Calu3 (cell line): ENCODE measurements around the gene MMP15. TPM values are rescaled to one million over a fixed set of nuclear protein-coding genes. Genes with fewer than 3 reads are reported as not detected.

Experiments
- BruUV-seq: library from RNA; stranded (reverse); fragments of 400-500 nt; replicated peaks from 2 replicates; lab custom pipeline; 2021; lab: Mats Ljungman, UMichigan
- CTCF ChIA-PET: fragments of 300-600 bp; sonication (Branson Sonifier 250); formaldehyde crosslinking; loops from one replicate; lab custom pipeline; 2022; ENCODE audit warnings: antibody characterized with exemption; lab: Charles Lee
- DNase-seq: peaks from one replicate; pipeline ENCODE4 v3.0.0; 2022
- H3K27ac Mint-ChIP-seq: one replicate; pipeline ENCODE4 v1.8.0; 2022; ENCODE audit warnings: mixed read lengths; ENCODE audit not compliant: unreplicated experiment
- H3K27me3 Mint-ChIP-seq: one replicate; pipeline ENCODE4 v1.8.0; 2022; ENCODE audit warnings: mixed read lengths; ENCODE audit not compliant: unreplicated experiment
- H3K36me3 Mint-ChIP-seq: one replicate; pipeline ENCODE4 v1.8.0; 2022; ENCODE audit warnings: mild to moderate bottlenecking, moderate library complexity, mixed read lengths; ENCODE audit not compliant: insufficient read depth, unreplicated experiment
- H3K4me1 Mint-ChIP-seq: one replicate; pipeline ENCODE4 v1.8.0; 2022; ENCODE audit warnings: mild to moderate bottlenecking, low read depth, mixed read lengths; ENCODE audit not compliant: unreplicated experiment
- H3K4me3 Mint-ChIP-seq: one replicate; pipeline ENCODE4 v1.8.0; 2022; ENCODE audit warnings: mild to moderate bottlenecking, low read depth, moderate library complexity, mixed read lengths; ENCODE audit not compliant: unreplicated experiment
- H3K9me3 Mint-ChIP-seq: one replicate; pipeline ENCODE4 v1.8.0; 2022; ENCODE audit warnings: low read depth, mixed read lengths; ENCODE audit not compliant: unreplicated experiment
- CTCF ChIP-seq: fragments of 200-600 bp; IDR thresholded peaks from one replicate; pipeline ENCODE4 v1.8.0; 2022; ENCODE audit warnings: antibody characterized with exemption; ENCODE audit not compliant: unreplicated experiment
- intact Hi-C: fragments of 100-400 bp; cut with micrococcal nuclease; formaldehyde crosslinking; loops from one replicate; pipeline ENCODE4 v1.10.0; 2022; ENCODE audit not compliant: unreplicated experiment
- total RNA-seq: library from RNA; stranded (reverse); gene quantifications from 2 replicates; pipeline ENCODE4 v1.2.3, GENCODE V29; 2022

The MMP15 gene
- total RNA-seq, 1 experiment from 2014 or later = 81.4 TPM

GRCh38 chr16:58053682-58054005, 28.1 kb downstream of the MMP15 start:
- no TSS peak for BruUV-seq
- H3K9me3 Mint-ChIP-seq = no peaks in the 10 kb centered on the region
- no peak overlapping the region for H3K27ac Mint-ChIP-seq
- no peak overlapping the region for H3K4me3 Mint-ChIP-seq
- peaks cover 24% of the 10 kb centered on the region for H3K27me3 Mint-ChIP-seq
- CTCF ChIA-PET = no interaction called here
- intact Hi-C loops = no loop called here
- H3K36me3 Mint-ChIP-seq = no peaks in the 10 kb centered on the region
- no peaks in the 10 kb centered on the region for H3K4me1 Mint-ChIP-seq
- DNase-seq = no peak
- TF ChIP-seq CTCF = no peak

- intact Hi-C loops = no loop called here
- Mint-ChIP-seq H3K27ac (no peak overlapping the region), H3K27me3 (peaks cover 24% of the 10 kb centered on the region), H3K4me3 (no peak overlapping the region), H3K9me3 (no peaks in the 10 kb centered on the region), H3K36me3 (no peaks in the 10 kb centered on the region), H3K4me1 (no peaks in the 10 kb centered on the region)
- CTCF ChIA-PET = no interaction called here
- no peak for TF ChIP-seq CTCF
- BruUV-seq = no TSS peak
- no peak for DNase-seq
Measured at GRCh38 chr16:58054289-58054688, 28.7 kb downstream of the MMP15 start.

- no peak for TF ChIP-seq CTCF
- H3K27me3 Mint-ChIP-seq = peaks cover 24% of the 10 kb centered on the region
- no peaks in the 10 kb centered on the region for H3K36me3 Mint-ChIP-seq
- intact Hi-C loops = no loop called here
- H3K9me3 Mint-ChIP-seq = no peaks in the 10 kb centered on the region
- H3K27ac Mint-ChIP-seq = no peak overlapping the region
- H3K4me3 Mint-ChIP-seq = no peak overlapping the region
- CTCF ChIA-PET = interaction anchor here (0.7 to 1.2 kb wide), 2 partner anchors 16 to 26 kb away, joined by 3 to 7 read pairs; no protein-coding TSS in a partner anchor
- BruUV-seq = no TSS peak
- H3K4me1 Mint-ChIP-seq = no peaks in the 10 kb centered on the region
- DNase-seq = no peak
Measured at GRCh38 chr16:58056580-58056979, 31.0 kb downstream of the MMP15 start.

GRCh38 chr16:58057121-58057520, 31.6 kb downstream of the MMP15 start:
- DNase-seq = no peak
- H3K27me3 Mint-ChIP-seq = peaks cover 24% of the 10 kb centered on the region
- H3K27ac Mint-ChIP-seq = no peak overlapping the region
- no peaks in the 10 kb centered on the region for H3K9me3 Mint-ChIP-seq
- BruUV-seq = no TSS peak
- intact Hi-C loops = no loop called here
- no peaks in the 10 kb centered on the region for H3K36me3 Mint-ChIP-seq
- H3K4me3 Mint-ChIP-seq = no peak overlapping the region
- CTCF ChIA-PET = interaction anchor here (1.2 kb wide), 1 partner anchor 25 kb away, joined by 3 read pairs; no protein-coding TSS in a partner anchor
- no peak for TF ChIP-seq CTCF
- H3K4me1 Mint-ChIP-seq = no peaks in the 10 kb centered on the region
